Hepatocyte (in vitro differentiated cells): ENCODE measurements around the gene RNF166.

Experiments
- EZH2 ChIP-seq: fragments of 200-600 bp; sonication (generic); IDR thresholded peaks from 2 replicates; pipeline ENCODE4 v1.6.1; 2016; ENCODE audit warnings: antibody characterized with exemption, mild to moderate bottlenecking, borderline replicate concordance
- TF ChIP-seq, protein P1 (sequence below): fragments of 200-600 bp; sonication (generic); IDR thresholded peaks from 2 replicates; pipeline ENCODE4 v1.5.1; 2016; ENCODE audit warnings: antibody characterized with exemption, mild to moderate bottlenecking; ENCODE audit not compliant: poor library complexity

DNA sequence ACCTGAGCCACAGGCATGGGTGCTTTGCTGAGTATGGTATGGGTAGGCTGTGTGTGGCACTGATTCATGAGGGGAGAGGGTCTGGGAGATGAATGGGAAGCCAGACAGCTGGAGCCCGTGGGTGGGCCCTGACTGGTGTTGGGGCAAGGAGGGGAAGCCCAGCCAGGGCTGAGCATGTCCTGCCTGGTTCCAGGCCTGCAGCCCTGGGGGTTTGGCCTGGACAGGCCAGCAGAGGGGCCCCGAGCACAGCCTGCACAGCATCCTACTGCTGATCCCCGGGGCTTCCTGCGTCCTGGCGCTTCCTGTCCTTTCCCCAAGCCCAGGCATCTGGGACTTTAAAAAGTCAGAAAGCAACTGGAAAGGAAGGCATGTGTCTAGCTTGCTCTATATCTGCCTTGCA is 38.7 kb downstream of the RNF166 start:
- TF ChIP-seq, protein P1, sequence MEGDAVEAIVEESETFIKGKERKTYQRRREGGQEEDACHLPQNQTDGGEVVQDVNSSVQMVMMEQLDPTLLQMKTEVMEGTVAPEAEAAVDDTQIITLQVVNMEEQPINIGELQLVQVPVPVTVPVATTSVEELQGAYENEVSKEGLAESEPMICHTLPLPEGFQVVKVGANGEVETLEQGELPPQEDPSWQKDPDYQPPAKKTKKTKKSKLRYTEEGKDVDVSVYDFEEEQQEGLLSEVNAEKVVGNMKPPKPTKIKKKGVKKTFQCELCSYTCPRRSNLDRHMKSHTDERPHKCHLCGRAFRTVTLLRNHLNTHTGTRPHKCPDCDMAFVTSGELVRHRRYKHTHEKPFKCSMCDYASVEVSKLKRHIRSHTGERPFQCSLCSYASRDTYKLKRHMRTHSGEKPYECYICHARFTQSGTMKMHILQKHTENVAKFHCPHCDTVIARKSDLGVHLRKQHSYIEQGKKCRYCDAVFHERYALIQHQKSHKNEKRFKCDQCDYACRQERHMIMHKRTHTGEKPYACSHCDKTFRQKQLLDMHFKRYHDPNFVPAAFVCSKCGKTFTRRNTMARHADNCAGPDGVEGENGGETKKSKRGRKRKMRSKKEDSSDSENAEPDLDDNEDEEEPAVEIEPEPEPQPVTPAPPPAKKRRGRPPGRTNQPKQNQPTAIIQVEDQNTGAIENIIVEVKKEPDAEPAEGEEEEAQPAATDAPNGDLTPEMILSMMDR = no peak
- TF ChIP-seq EZH2 = no peak
